Common myeloid progenitor, CD34-positive (primary cell): Measurements from ENCODE around the gene RBMS2. TPM values are rescaled to one million over a fixed set of nuclear protein-coding genes. Genes with fewer than 3 reads are reported as not detected.
A peak's percentile ranks its signal among the peaks of the same experiment; 100 is the strongest.

Experiments used
- CTCF ChIA-PET: fragments of 350-600 bp; sonication (Branson Sonifier 250); formaldehyde crosslinking; loops from one replicate; lab custom pipeline; 2021; ENCODE audit warnings: antibody characterized with exemption; lab: Charles Lee
- POLR2A ChIA-PET: fragments of 350-600 bp; sonication (Branson Sonifier 250); formaldehyde crosslinking; loops from one replicate; lab custom pipeline; 2021; ENCODE audit warnings: antibody characterized with exemption; lab: Charles Lee
- DNase-seq, 3 donors: peaks; one replicate each; pipeline versions ENCODE4 v3.0.0 to v3.0.0-alpha.2; 2013
- H3K27ac ChIP-seq, 2 experiments: 1 replicate in 1 of 2; 2 replicates in 1 of 2; pipeline ENCODE4 v1.7.0; 2013; ENCODE audit warnings: inconsistent platforms in 2 of 2, low read length in 2 of 2, mild to moderate bottlenecking in 2 of 2, low read depth in 1 of 2, moderate library complexity in 1 of 2; ENCODE audit not compliant: severe bottlenecking in 2 of 2, insufficient read depth in 1 of 2, poor library complexity in 1 of 2
- H3K27me3 ChIP-seq, 5 experiments: replicated peaks in 2 of 5; 1 replicate in 3 of 5; 2 replicates in 2 of 5; pipeline versions ENCODE4 v1.6.1 to v1.7.0; 2013; ENCODE audit warnings: low read length in 4 of 5, mild to moderate bottlenecking in 2 of 5, moderate library complexity in 2 of 5, inconsistent platforms in 1 of 5; ENCODE audit not compliant: insufficient read depth in 5 of 5, control insufficient read depth in 4 of 5
- H3K36me3 ChIP-seq, 4 experiments: 1 replicate in 2 of 4; 2 replicates in 2 of 4; pipeline versions ENCODE4 v1.6.1 to v1.7.0; 2013; ENCODE audit warnings: low read length in 3 of 4, control low read depth in 1 of 4, mild to moderate bottlenecking in 1 of 4; ENCODE audit not compliant: control insufficient read depth in 4 of 4, insufficient read depth in 4 of 4
- H3K4me1 ChIP-seq, 4 experiments: 1 replicate in 3 of 4; 2 replicates in 1 of 4; pipeline versions ENCODE4 v1.6.1 to v1.7.1; 2013; ENCODE audit warnings: low read length in 3 of 4, mild to moderate bottlenecking in 3 of 4, control low read depth in 1 of 4, inconsistent platforms in 1 of 4, moderate library complexity in 1 of 4; ENCODE audit not compliant: control insufficient read depth in 4 of 4, insufficient read depth in 4 of 4; ENCODE audit errors: control extremely low read depth in 1 of 4
- H3K4me3 ChIP-seq, 7 experiments: 1 replicate in 4 of 7; 2 replicates in 3 of 7; pipeline versions ENCODE4 v1.5.1 to v1.7.0; 2013; ENCODE audit warnings: mild to moderate bottlenecking in 7 of 7, low read length in 6 of 7, moderate library complexity in 6 of 7, inconsistent platforms in 2 of 7, low read depth in 2 of 7, control low read depth in 1 of 7; ENCODE audit not compliant: insufficient read depth in 4 of 7, control insufficient read depth in 1 of 7; ENCODE audit errors: extremely low read depth in 1 of 7
- H3K9me3 ChIP-seq, 5 experiments: 1 replicate in 4 of 5; 2 replicates in 1 of 5; pipeline versions ENCODE4 v1.6.1 to v1.7.1; 2013; ENCODE audit warnings: low read length in 4 of 5, mild to moderate bottlenecking in 2 of 5, inconsistent platforms in 1 of 5, low read depth in 1 of 5, moderate library complexity in 1 of 5; ENCODE audit not compliant: control insufficient read depth in 4 of 5, insufficient read depth in 2 of 5; ENCODE audit errors: control extremely low read depth in 1 of 5
- WGBS: methylation state at CpG from one replicate; pipeline ENCODE4 v1.1.5; 2013; ENCODE audit not compliant: insufficient coverage; 5-methylcytosine and 5-hydroxymethylcytosine counted together
- polyA plus RNA-seq: library from polyadenylated mRNA; unstranded; fragments of 120-200 nt; gene quantifications from one replicate; pipeline ENCODE4 v1.2.1, GENCODE V29; 2013

The RBMS2 gene, protein sequence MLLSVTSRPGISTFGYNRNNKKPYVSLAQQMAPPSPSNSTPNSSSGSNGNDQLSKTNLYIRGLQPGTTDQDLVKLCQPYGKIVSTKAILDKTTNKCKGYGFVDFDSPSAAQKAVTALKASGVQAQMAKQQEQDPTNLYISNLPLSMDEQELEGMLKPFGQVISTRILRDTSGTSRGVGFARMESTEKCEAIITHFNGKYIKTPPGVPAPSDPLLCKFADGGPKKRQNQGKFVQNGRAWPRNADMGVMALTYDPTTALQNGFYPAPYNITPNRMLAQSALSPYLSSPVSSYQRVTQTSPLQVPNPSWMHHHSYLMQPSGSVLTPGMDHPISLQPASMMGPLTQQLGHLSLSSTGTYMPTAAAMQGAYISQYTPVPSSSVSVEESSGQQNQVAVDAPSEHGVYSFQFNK
- polyA plus RNA-seq, result 8.3 TPM

DNA sequence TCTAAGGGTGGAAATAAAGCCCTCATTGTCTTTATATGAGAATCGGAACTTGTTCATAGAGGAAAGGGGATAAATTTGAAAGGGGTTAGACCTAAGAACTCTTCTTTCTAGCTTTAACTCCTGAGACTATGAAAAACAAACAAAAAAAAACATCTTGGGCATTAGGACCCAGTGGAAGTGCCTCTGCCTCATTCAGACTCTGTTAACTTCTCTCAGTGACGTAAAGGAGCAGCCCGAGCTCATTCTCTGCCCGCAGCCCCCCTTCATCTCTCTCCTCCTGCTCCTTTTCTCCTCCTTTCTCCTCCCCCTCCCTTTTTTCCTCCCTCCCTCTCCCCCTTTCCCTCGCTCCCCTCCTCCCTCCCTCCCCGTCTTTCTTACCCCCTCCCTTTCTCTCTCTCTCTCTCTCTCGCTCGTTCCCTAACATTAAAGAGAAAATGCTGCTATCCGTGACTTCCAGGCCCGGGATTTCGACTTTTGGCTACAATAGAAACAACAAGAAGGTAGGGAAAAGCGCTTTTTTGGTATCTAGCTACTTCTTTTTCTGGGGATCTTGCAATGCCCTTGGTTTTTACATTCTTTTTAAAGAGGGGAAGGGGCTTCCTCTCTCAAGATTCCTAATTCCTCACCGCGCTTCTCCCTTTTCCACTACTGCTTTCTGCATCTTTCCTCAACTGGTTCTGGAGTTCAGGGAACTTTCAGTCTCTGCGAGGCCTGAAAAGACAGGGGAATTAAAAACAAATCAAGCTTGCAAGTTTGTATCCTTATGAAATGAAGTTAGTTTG, at the start of gene RBMS2:
Gene RBMS2, plus strand, starts transcription at position 231 of the 782 bp plus-strand sequence. Its CDS starts 204 bp downstream, at position 435.
- Histone ChIP-seq H3K27ac (peak within 1 kb of the TSS; percentile 75 to 83), H3K36me3 (no peaks in the 10 kb centered on the region), H3K4me3 (peak within 1 kb of the TSS in 6 of 7 experiments; percentile 67 to 93 (median 74)), H3K27me3 (no peaks in the 10 kb centered on the region), H3K9me3 (no peaks in the 10 kb centered on the region), H3K4me1 (peaks cover 9 to 34% (median 20%) of the 10 kb centered on the region in 4 experiments)
- 0% methylated on average over 9 of the region's 15 CpGs for WGBS
- DNase-seq, result peak; percentile 80 to 93 (median 86)
- ChIA-PET CTCF (interaction anchor here (0.6 to 17.1 kb wide), 13 partner anchors 8 to 88 kb away, joined by 3 to 350 read pairs (median 5); no protein-coding TSS in a partner anchor), POLR2A (interaction anchor here (0.6 to 1.5 kb wide), 6 partner anchors 14 to 204 kb away, joined by 3 to 6 read pairs (median 3); no protein-coding TSS in a partner anchor)

GRCh38 chr12:56474389-56474788, 47.2 kb upstream of the RBMS2 start:
- 100% methylated on average over 9 of the region's 9 CpGs for WGBS
- ChIA-PET CTCF (interaction anchor here (1.0 to 1.3 kb wide), 2 partner anchors 11 to 15 kb away, joined by 3 to 5 read pairs; no protein-coding TSS in a partner anchor), POLR2A (no interaction called here)

GRCh38 chr12:56476143-56476542, 45.5 kb upstream of the RBMS2 start:
- POLR2A ChIA-PET, result no interaction called here
- Histone ChIP-seq H3K27me3 (no peaks in the 10 kb centered on the region), H3K4me1 (peaks cover 0 to 12% (median 3%) of the 10 kb centered on the region in 4 experiments), H3K27ac (no peak overlapping the region), H3K36me3 (peaks cover 0 to 21% (median 13%) of the 10 kb centered on the region in 4 experiments), H3K4me3 (no peak overlapping the region), H3K9me3 (no peaks in the 10 kb centered on the region)
- no peak for DNase-seq
- CTCF ChIA-PET, result interaction anchor here (0.6 kb wide), 1 partner anchor 28 kb away, joined by 3 read pairs; no protein-coding TSS in a partner anchor
- 96% methylated on average over 6 of the region's 6 CpGs for WGBS

More at GRCh38 chr12:56474389-56474788, 47.2 kb upstream of the RBMS2 start:
- H3K4me3 ChIP-seq, result no peak overlapping the region
- H3K4me1 ChIP-seq, result peaks cover 0 to 9% (median 7%) of the 10 kb centered on the region in 4 experiments
- H3K9me3 ChIP-seq, result no peaks in the 10 kb centered on the region
- no peak overlapping the region for H3K27ac ChIP-seq
- no peak for DNase-seq
- H3K27me3 ChIP-seq, result no peaks in the 10 kb centered on the region
- H3K36me3 ChIP-seq, result peaks cover 0 to 32% (median 14%) of the 10 kb centered on the region in 4 experiments

- no peak for DNase-seq
- no peaks in the 10 kb centered on the region for H3K9me3 ChIP-seq
- 100% methylated on average over 1 of the region's 1 CpG for WGBS
- no peak overlapping the region for H3K4me3 ChIP-seq
- ChIA-PET CTCF (no interaction called here), POLR2A (no interaction called here)
- no peaks in the 10 kb centered on the region for H3K27me3 ChIP-seq
- H3K4me1 ChIP-seq, result peaks cover 0 to 12% (median 3%) of the 10 kb centered on the region in 4 experiments
- H3K36me3 ChIP-seq, result peaks cover 0 to 14% (median 8%) of the 10 kb centered on the region in 4 experiments
- H3K27ac ChIP-seq, result no peak overlapping the region
These were observed 44.6 kb upstream of the RBMS2 start for GRCh38 chr12:56476972-56477432.

GRCh38 chr12:56477521-56478225, 43.9 kb upstream of the RBMS2 start:
- POLR2A ChIA-PET, result no interaction called here
- WGBS, result 96% methylated on average over 4 of the region's 6 CpGs
- Histone ChIP-seq H3K36me3 (peaks cover 0 to 11% (median 4%) of the 10 kb centered on the region in 4 experiments), H3K27me3 (no peaks in the 10 kb centered on the region), H3K4me3 (no peak overlapping the region), H3K9me3 (no peaks in the 10 kb centered on the region), H3K4me1 (peaks cover 0 to 12% (median 3%) of the 10 kb centered on the region in 4 experiments), H3K27ac (no peak overlapping the region)
- CTCF ChIA-PET, result interaction anchor here (1.2 kb wide), 1 partner anchor 34 kb away, joined by 3 read pairs; no protein-coding TSS in a partner anchor
- no peak for DNase-seq

- POLR2A ChIA-PET, result interaction anchor here (0.6 kb wide), 1 partner anchor 385 kb away, joined by 3 read pairs; no protein-coding TSS in a partner anchor
- no peak for DNase-seq
- Histone ChIP-seq H3K27me3 (no peaks in the 10 kb centered on the region), H3K4me3 (no peak overlapping the region), H3K36me3 (peaks cover 0 to 2% (median under 1%) of the 10 kb centered on the region in 4 experiments), H3K27ac (no peak overlapping the region), H3K9me3 (no peaks in the 10 kb centered on the region), H3K4me1 (peaks cover 0 to 12% (median 3%) of the 10 kb centered on the region in 4 experiments)
- CTCF ChIA-PET, result interaction anchor here (0.8 to 1.8 kb wide), 5 partner anchors 11 to 21 kb away, joined by 3 to 4 read pairs (median 4); no protein-coding TSS in a partner anchor
- 100% methylated on average over 7 of the region's 7 CpGs for WGBS
These were observed 42.0 kb upstream of the RBMS2 start for GRCh38 chr12:56479625-56480024.
